Mesenchymal stem cell (in vitro differentiated cells and primary cell): Measurements from ENCODE around the gene KCNIP4.

ENCODE experiments used
- DNase-seq: peaks from one replicate; pipeline ENCODE4 v3.0.0-alpha.2; 2013
- H2AFZ ChIP-seq: one replicate; pipeline ENCODE4 v1.6.1; 2013; ENCODE audit warnings: low read depth, mild to moderate bottlenecking, control low read depth, inconsistent platforms, low read length, moderate library complexity
- H2AK5ac ChIP-seq: 2 replicates; pipeline ENCODE4 v1.6.1; 2013; ENCODE audit warnings: low read length, moderate library complexity, mild to moderate bottlenecking, inconsistent platforms; ENCODE audit not compliant: severe bottlenecking
- H2BK120ac ChIP-seq: one replicate; pipeline ENCODE4 v1.6.1; 2013; ENCODE audit warnings: low read depth, mild to moderate bottlenecking, inconsistent platforms, low read length, moderate library complexity
- H2BK12ac ChIP-seq, 2 experiments: one replicate each; pipeline ENCODE4 v1.6.1; 2013; ENCODE audit warnings: inconsistent platforms in 2 of 2, low read length in 2 of 2, mild to moderate bottlenecking in 2 of 2, moderate library complexity in 2 of 2, control low read depth in 1 of 2
- H2BK15ac ChIP-seq: one replicate; pipeline ENCODE4 v1.6.1; 2013; ENCODE audit warnings: mild to moderate bottlenecking, low read depth, inconsistent platforms; ENCODE audit not compliant: poor library complexity, severe bottlenecking
- H2BK5ac ChIP-seq: 2 replicates; pipeline ENCODE4 v1.6.1; 2013; ENCODE audit warnings: low read depth, mild to moderate bottlenecking, low read length, control low read depth, inconsistent platforms; ENCODE audit not compliant: poor library complexity, severe bottlenecking
- H3K14ac ChIP-seq, 2 experiments: one replicate each; pipeline ENCODE4 v1.6.1; 2013; ENCODE audit warnings: inconsistent platforms in 2 of 2, low read length in 2 of 2, control low read depth in 1 of 2, mild to moderate bottlenecking in 1 of 2, moderate library complexity in 1 of 2
- H3K18ac ChIP-seq, 2 experiments: one replicate each; pipeline ENCODE4 v1.6.1; 2013; ENCODE audit warnings: inconsistent platforms in 2 of 2, low read length in 2 of 2, control low read depth in 1 of 2, low read depth in 1 of 2, mild to moderate bottlenecking in 1 of 2
- H3K23ac ChIP-seq, 2 experiments: one replicate each; pipeline ENCODE4 v1.6.1; 2013; ENCODE audit warnings: inconsistent platforms in 2 of 2, low read length in 2 of 2, mild to moderate bottlenecking in 2 of 2, moderate library complexity in 2 of 2, control low read depth in 1 of 2
- H3K27ac ChIP-seq: 2 replicates; pipeline ENCODE4 v1.5.1; 2013; ENCODE audit warnings: mild to moderate bottlenecking, moderate library complexity, low read length, control low read depth, inconsistent platforms; ENCODE audit not compliant: poor library complexity, severe bottlenecking
- H3K27me3 ChIP-seq, 2 experiments: 2 replicates each; pipeline versions ENCODE4 v1.6.1 to v1.7.0; 2013; ENCODE audit warnings: low read length in 2 of 2, mild to moderate bottlenecking in 2 of 2, moderate library complexity in 2 of 2, control low read depth in 1 of 2, inconsistent platforms in 1 of 2; ENCODE audit not compliant: control insufficient read depth in 1 of 2, insufficient read depth in 1 of 2
- H3K36me3 ChIP-seq, 2 experiments: 2 replicates each; pipeline versions ENCODE4 v1.6.1 to v1.7.0; 2013; ENCODE audit warnings: low read length in 2 of 2, control low read depth in 1 of 2, inconsistent platforms in 1 of 2, low read depth in 1 of 2, mild to moderate bottlenecking in 1 of 2; ENCODE audit not compliant: insufficient read depth in 2 of 2, control insufficient read depth in 1 of 2
- H3K4ac ChIP-seq, 2 experiments: one replicate each; pipeline ENCODE4 v1.6.1; 2013; ENCODE audit warnings: inconsistent platforms in 2 of 2, low read length in 2 of 2, mild to moderate bottlenecking in 2 of 2, moderate library complexity in 2 of 2, control low read depth in 1 of 2, low read depth in 1 of 2
- H3K4me1 ChIP-seq: 2 replicates; pipeline ENCODE4 v1.6.1; 2013; ENCODE audit warnings: low read depth, low read length, control low read depth; ENCODE audit not compliant: control insufficient read depth, insufficient read depth
- H3K4me2 ChIP-seq: 2 replicates; pipeline ENCODE4 v1.6.1; 2013; ENCODE audit warnings: low read length, mild to moderate bottlenecking, inconsistent platforms; ENCODE audit not compliant: poor library complexity, severe bottlenecking
- H3K4me3 ChIP-seq, 2 experiments: 2 replicates each; pipeline versions ENCODE4 v1.5.1 to v1.7.0; 2013; ENCODE audit warnings: low read length in 2 of 2, mild to moderate bottlenecking in 2 of 2, control low read depth in 1 of 2, low read depth in 1 of 2; ENCODE audit not compliant: insufficient read depth in 1 of 2
- H3K79me1 ChIP-seq: replicated peaks from 2 replicates; pipeline ENCODE4 v1.6.1; 2013; ENCODE audit warnings: mild to moderate bottlenecking, control low read depth, low read length, inconsistent platforms; ENCODE audit not compliant: poor library complexity, severe bottlenecking
- H3K9ac ChIP-seq: 2 replicates; pipeline ENCODE4 v1.7.0; 2013; ENCODE audit warnings: mild to moderate bottlenecking, low read length, moderate library complexity
- H3K9me3 ChIP-seq: 2 replicates; pipeline ENCODE4 v1.7.0; 2013; ENCODE audit warnings: mild to moderate bottlenecking, low read length; ENCODE audit not compliant: control insufficient read depth
- H4K8ac ChIP-seq: one replicate; pipeline ENCODE4 v1.6.1; 2013; ENCODE audit warnings: inconsistent platforms, mild to moderate bottlenecking, low read length, moderate library complexity
- H4K91ac ChIP-seq: one replicate; pipeline ENCODE4 v1.6.1; 2013; ENCODE audit warnings: mild to moderate bottlenecking, low read length, inconsistent platforms
- WGBS: methylation state at CpG from one replicate; pipeline ENCODE4 v1.1.7; 2013; ENCODE audit warnings: mixed read lengths; 5-methylcytosine and 5-hydroxymethylcytosine counted together

KCNIP4 gene

GRCh38 chr4:20926529-20926928, 1022.0 kb downstream of the KCNIP4 start:
- Histone ChIP-seq H2BK12ac (no peak overlapping the region), H2BK120ac (no peak overlapping the region), H3K4me1 (no peaks in the 10 kb centered on the region), H2AK5ac (no peak overlapping the region), H3K4ac (no peak overlapping the region), H3K9ac (no peak overlapping the region), H3K23ac (no peak overlapping the region), H3K14ac (no peak overlapping the region), H4K91ac (no peak overlapping the region), H2BK15ac (no peak overlapping the region), H3K9me3 (no peaks in the 10 kb centered on the region), H3K27ac (no peak overlapping the region), H3K36me3 (no peaks in the 10 kb centered on the region), H3K18ac (no peak overlapping the region), H3K4me3 (no peak overlapping the region), H3K27me3 (no peaks in the 10 kb centered on the region), H2AFZ (no peak overlapping the region), H2BK5ac (no peak overlapping the region), H4K8ac (no peak overlapping the region), H3K79me1 (no peaks in the 10 kb centered on the region), H3K4me2 (no peak overlapping the region)
- DNase-seq: no peak

DNA sequence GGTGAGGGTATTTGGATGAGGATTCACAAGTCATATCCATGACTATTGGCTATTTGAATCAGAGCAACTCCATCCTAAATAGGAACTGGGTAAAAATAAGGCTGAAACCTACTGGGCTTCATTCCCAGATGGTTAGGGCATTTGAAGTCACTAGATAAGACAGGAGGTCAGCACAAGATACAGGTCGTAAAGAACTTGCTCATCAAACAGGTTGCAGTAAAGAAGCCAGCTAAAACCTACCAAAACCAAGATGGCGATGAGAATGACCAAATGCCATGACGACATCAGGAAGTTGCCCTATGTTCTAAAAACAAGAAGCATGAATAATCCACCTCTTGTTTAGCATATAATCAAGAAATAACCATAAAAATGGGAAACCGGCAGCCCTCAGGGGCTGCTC, 1023.4 kb downstream of the KCNIP4 start:
- DNase-seq: no peak
- H3K4me3 ChIP-seq: no peak overlapping the region
- H2AK5ac ChIP-seq: no peak overlapping the region
- no peaks in the 10 kb centered on the region for H3K9me3 ChIP-seq
- no peak overlapping the region for H4K8ac ChIP-seq
- no peaks in the 10 kb centered on the region for H3K79me1 ChIP-seq
- WGBS: 83% methylated on average over 4 of the region's 4 CpGs
- H2BK5ac ChIP-seq: no peak overlapping the region
- no peak overlapping the region for H3K9ac ChIP-seq
- H3K27me3 ChIP-seq: no peaks in the 10 kb centered on the region
- no peak overlapping the region for H2BK12ac ChIP-seq
- H2AFZ ChIP-seq: no peak overlapping the region
- no peaks in the 10 kb centered on the region for H3K36me3 ChIP-seq
- no peak overlapping the region for H4K91ac ChIP-seq
- H2BK120ac ChIP-seq: no peak overlapping the region
- H3K14ac ChIP-seq: no peak overlapping the region
- no peak overlapping the region for H3K18ac ChIP-seq
- no peak overlapping the region for H3K4me2 ChIP-seq
- no peak overlapping the region for H3K27ac ChIP-seq
- no peak overlapping the region for H3K23ac ChIP-seq
- no peak overlapping the region for H3K4ac ChIP-seq
- H3K4me1 ChIP-seq: no peaks in the 10 kb centered on the region
- H2BK15ac ChIP-seq: no peak overlapping the region

- H2AK5ac ChIP-seq: no peak overlapping the region
- no peak overlapping the region for H4K91ac ChIP-seq
- no peak overlapping the region for H2BK12ac ChIP-seq
- no peak overlapping the region for H2BK120ac ChIP-seq
- H3K4ac ChIP-seq: no peak overlapping the region
- no peak overlapping the region for H3K23ac ChIP-seq
- no peak overlapping the region for H2BK5ac ChIP-seq
- WGBS: no CpG with 5 or more reads among the region's 2 CpGs
- no peak overlapping the region for H3K14ac ChIP-seq
- no peak overlapping the region for H3K9ac ChIP-seq
- H3K79me1 ChIP-seq: no peaks in the 10 kb centered on the region
- H2AFZ ChIP-seq: no peak overlapping the region
- H3K4me1 ChIP-seq: no peaks in the 10 kb centered on the region
- H3K36me3 ChIP-seq: no peaks in the 10 kb centered on the region
- H2BK15ac ChIP-seq: no peak overlapping the region
- no peak overlapping the region for H3K27ac ChIP-seq
- H3K4me3 ChIP-seq: no peak overlapping the region
- no peak overlapping the region for H4K8ac ChIP-seq
- no peak overlapping the region for H3K18ac ChIP-seq
- DNase-seq: no peak
- no peaks in the 10 kb centered on the region for H3K9me3 ChIP-seq
- H3K4me2 ChIP-seq: no peak overlapping the region
- no peaks in the 10 kb centered on the region for H3K27me3 ChIP-seq
These were observed 1025.6 kb downstream of the KCNIP4 start for GRCh38 chr4:20922962-20923361.

- no peak overlapping the region for H3K4me3 ChIP-seq
- H2BK5ac ChIP-seq: no peak overlapping the region
- DNase-seq: no peak
- no peak overlapping the region for H3K4ac ChIP-seq
- no peak overlapping the region for H2AK5ac ChIP-seq
- no peak overlapping the region for H3K23ac ChIP-seq
- H4K8ac ChIP-seq: no peak overlapping the region
- no peak overlapping the region for H2BK15ac ChIP-seq
- no peaks in the 10 kb centered on the region for H3K79me1 ChIP-seq
- H3K4me1 ChIP-seq: no peaks in the 10 kb centered on the region
- no peak overlapping the region for H2BK120ac ChIP-seq
- H3K18ac ChIP-seq: no peak overlapping the region
- H2AFZ ChIP-seq: no peak overlapping the region
- H3K14ac ChIP-seq: no peak overlapping the region
- no peaks in the 10 kb centered on the region for H3K36me3 ChIP-seq
- WGBS: 57% methylated on average over 1 of the region's 1 CpG
- no peaks in the 10 kb centered on the region for H3K9me3 ChIP-seq
- no peak overlapping the region for H3K4me2 ChIP-seq
- H3K9ac ChIP-seq: no peak overlapping the region
- H2BK12ac ChIP-seq: no peak overlapping the region
- H3K27me3 ChIP-seq: no peaks in the 10 kb centered on the region
- no peak overlapping the region for H3K27ac ChIP-seq
- H4K91ac ChIP-seq: no peak overlapping the region
These were observed 1032.5 kb downstream of the KCNIP4 start for GRCh38 chr4:20916106-20916505.
